Heart left ventricle (tissue), 16 donors: ENCODE measurements around the gene UBASH3A. TPM values are rescaled to one million over a fixed set of nuclear protein-coding genes. Genes with fewer than 3 reads are reported as not detected.

Source experiments
- ATAC-seq, 4 donors: fragments of 200-7000 bp; cut with Tn5 transposase; one replicate each; pipeline ENCODE4 v1.9.1; 2020 to 2022; ENCODE audit warnings: moderate library complexity in 4 of 4, mild to moderate bottlenecking in 3 of 4, moderate number of reproducible peaks in 1 of 4
- DNase-seq, 5 donors: peaks; one replicate each; pipeline ENCODE4 v3.0.0-alpha.2; 2020
- H3K27ac ChIP-seq, 12 donors: fragments of 200-600 bp; sonication (generic) in 4 of 12; one replicate each; pipeline versions ENCODE4 v1.5.0 to v1.8.0; 2016 to 2022; ENCODE audit warnings: mild to moderate bottlenecking in 2 of 12
- H3K27me3 ChIP-seq, 9 donors: fragments of 200-600 bp; sonication (generic) in 2 of 9; one replicate each; pipeline versions ENCODE4 v1.5.1 to v1.8.0; 2016 to 2022; ENCODE audit warnings: mild to moderate bottlenecking in 3 of 9
- H3K36me3 ChIP-seq, 9 donors: fragments of 200-600 bp; sonication (generic) in 2 of 9; one replicate each; pipeline versions ENCODE4 v1.5.0 to v1.8.0; 2018 to 2022; ENCODE audit warnings: mild to moderate bottlenecking in 2 of 9
- H3K4me1 ChIP-seq, 12 donors: fragments of 200-600 bp; sonication (generic) in 4 of 12; one replicate each; pipeline versions ENCODE4 v1.5.0 to v1.8.0; 2016 to 2022; ENCODE audit warnings: mild to moderate bottlenecking in 3 of 12
- H3K4me3 ChIP-seq, 12 donors: fragments of 200-600 bp; sonication (generic) in 4 of 12; one replicate each; pipeline versions ENCODE4 v1.5.0 to v1.8.0; 2017 to 2022; ENCODE audit warnings: mild to moderate bottlenecking in 9 of 12, moderate library complexity in 4 of 12
- H3K9me3 ChIP-seq, 12 donors: fragments of 200-600 bp; sonication (generic) in 4 of 12; one replicate each; pipeline versions ENCODE4 v1.5.0 to v1.8.0; 2016 to 2022; ENCODE audit warnings: mild to moderate bottlenecking in 1 of 12
- CTCF ChIP-seq, 12 donors: fragments of 200-600 bp; sonication (generic) in 4 of 12; IDR thresholded peaks; one replicate each; pipeline versions ENCODE4 v1.5.0 to v1.8.0; 2018 to 2022; ENCODE audit warnings: antibody characterized with exemption in 12 of 12, mild to moderate bottlenecking in 5 of 12
- POLR2A ChIP-seq, 2 donors: fragments of 450-650 bp; IDR thresholded peaks; one replicate each; pipeline ENCODE4 v1.6.1; 2017; ENCODE audit warnings: antibody characterized with exemption in 2 of 2, mild to moderate bottlenecking in 2 of 2, moderate library complexity in 2 of 2
- WGBS, 4 donors: extraction: QIAGEN DNeasy Blood & Tissue Kit in 2 of 4; methylation state at CpG; one replicate each; pipeline versions ENCODE4 v1.1.5 to v1.1.7; 2013 to 2018; 5-methylcytosine and 5-hydroxymethylcytosine counted together
- intact Hi-C, 10 donors: fragments of 100-400 bp; cut with DNase I; formaldehyde crosslinking; loops; one replicate each; pipeline versions ENCODE4 v1.11.1 to v1.14.2; 2022
- polyA plus RNA-seq, 2 donors: library from polyadenylated mRNA; stranded (reverse); fragments of 200-250 nt; gene quantifications; one replicate each; pipeline ENCODE4 v1.2.3, GENCODE V29; 2013
- total RNA-seq, 9 donors: library from RNA; depleted of rRNA in 2 of 9; stranded (reverse); fragments of >200 nt in 2 of 9; fragmentation: NEBNext Ultra II Directional in 3 of 9; extraction: Animal tissue kit (Norgen Biotek cat#: 25700) in 3 of 9; gene quantifications; one replicate each; pipeline versions ENCODE4 v1.1.0 to v1.2.4, GENCODE V29; 2016 to 2023
- donor health status: ischemic (EF 13 %, LVEDD 7.1; RV severe dilation, severe dysfunction).
- donor health status: healthy with polysubstance abuse.
- donor health status: DM: no; HTN: yes; CAD: no.
- donor health status: DM: no; HTN: no; CAD: no.
- donor health status: ischemic (EF 25% LVEDD 6.9; RV normal size, moderate dysfunction).
- donor health status: ischemic (EF 25% LVEDD 5.7; RV mildly dilated, moderate dysfunction).
- donor health status: healthy.
- donor health status: DM: yes; HTN: yes; CAD: no.
- donor health status: ischemic (EF 35%, LVEDD 5.7; RV mildly dilated, moderate dysfunction).
- donor health status: nonischemic (EF 11% LVEDD 7.7; RV severe dilation, severe dysfunction).
- donor health status: DM: yes; HTN: yes; CAD: no.
- donor health status: PGD.
- donor health status: ischemic (EF 29% LVEDD 5.4; RV normal size, mild dysfunction).
- donor health status: nonischemic (EF 23%, LVEDD 6.1; RV moderate dilation, normal function).

Gene UBASH3A
- total and polyA plus RNA-seq, 11 donors = 0.04 to 2.4 (median 0.47) TPM; not detected in 7

- intact Hi-C loops = no loop called here
- 91 to 92% (median 91%) methylated on average over 11 of the region's 11 CpGs for WGBS, 4 donors
- Histone ChIP-seq H3K4me1 (peaks cover 0 to 4% (median 0%) of the 10 kb centered on the region in 12 donors), H3K9me3 (peaks cover 0 to 3% (median 0%) of the 10 kb centered on the region in 12 donors), H3K4me3 (no peak overlapping the region), H3K27ac (no peak overlapping the region), H3K27me3 (peaks cover 0 to 3% (median 0%) of the 10 kb centered on the region in 9 donors), H3K36me3 (no peaks in the 10 kb centered on the region)
- no peak for TF ChIP-seq POLR2A (IDR thresholded peaks at IDR 0.05)
- TF ChIP-seq CTCF (IDR thresholded peaks at IDR 0.05) = no peak
- ATAC-seq (no peak), DNase-seq (no peak)
Observed at GRCh38 chr21:42395302-42395701, 8.4 kb upstream of the UBASH3A start.

- TF ChIP-seq CTCF (IDR thresholded peaks at IDR 0.05) (no peak), POLR2A (IDR thresholded peaks at IDR 0.05) (no peak)
- intact Hi-C loops = no loop called here
- H3K4me3 ChIP-seq = no peak within 1 kb of the TSS
- H3K36me3 ChIP-seq = no peaks in the 10 kb centered on the region
- peaks cover 0 to 5% (median 0%) of the 10 kb centered on the region in 9 donors for H3K27me3 ChIP-seq
- H3K4me1 ChIP-seq = peaks cover 0 to 4% (median 0%) of the 10 kb centered on the region in 12 donors
- DNase-seq (no peak), ATAC-seq (no peak)
- peaks cover 0 to 3% (median 0%) of the 10 kb centered on the region in 12 donors for H3K9me3 ChIP-seq
- H3K27ac ChIP-seq = no peak within 1 kb of the TSS
- 86 to 88% (median 87%) methylated on average over 17 of the region's 17 CpGs for WGBS, 4 donors
Observed at GRCh38 chr21:42395905-42396651, 7.6 kb upstream of the UBASH3A start, which contains the start of gene TMPRSS3. TSS of gene TMPRSS3 (minus strand) at chr21:42396052. CDS start at chr21:42395417, 635 bp downstream.

GRCh38 chr21:42396799-42397745 is 6.6 kb upstream of the UBASH3A start:
- DNase-seq = peak in 1 of 5 donors; percentile 27
- no peaks in the 10 kb centered on the region for H3K36me3 ChIP-seq
- peaks cover 0 to 5% (median 0%) of the 10 kb centered on the region in 9 donors for H3K27me3 ChIP-seq
- peaks cover 0 to 4% (median 0%) of the 10 kb centered on the region in 12 donors for H3K4me1 ChIP-seq
- WGBS, 4 donors = 71 to 77% (median 76%) methylated on average over 17 to 19 of the region's 19 CpGs
- intact Hi-C loops = no loop called here
- TF ChIP-seq POLR2A (IDR thresholded peaks at IDR 0.05) = no peak
- TF ChIP-seq CTCF (IDR thresholded peaks at IDR 0.05) = no peak
- no peak for ATAC-seq
- H3K9me3 ChIP-seq = peaks cover 0 to 10% (median 0%) of the 10 kb centered on the region in 12 donors
- H3K4me3 ChIP-seq = no peak overlapping the region
- no peak overlapping the region for H3K27ac ChIP-seq
